Astrocyte (in vitro differentiated cells and primary cell): ENCODE measurements around the gene ZNRF1. TPM values are rescaled to one million over a fixed set of nuclear protein-coding genes. Genes with fewer than 3 reads are reported as not detected.

Experiments used
- DNase-seq: peaks from one replicate; pipeline ENCODE4 v3.0.0-alpha.2; 2010; ENCODE audit warnings: low read depth
- FAIRE-seq: peaks from 2 replicates; lab custom pipeline; 2011; peaks lifted over from hg19 to GRCh38; lab: Jason Lieb, UNC
- H2AFZ ChIP-seq: 2 replicates; pipeline ENCODE4 v1.6.0; 2012; ENCODE audit warnings: low read depth, low read length, inconsistent platforms
- H3K27ac ChIP-seq: 2 replicates; pipeline ENCODE4 v1.5.1; 2011; ENCODE audit warnings: low read depth, low read length, inconsistent platforms
- H3K27me3 ChIP-seq: 2 replicates; pipeline ENCODE4 v1.6.0; 2011; ENCODE audit warnings: low read length, inconsistent platforms; ENCODE audit not compliant: insufficient read depth
- H3K36me3 ChIP-seq: 2 replicates; pipeline ENCODE4 v1.5.1; 2011; ENCODE audit warnings: low read length, inconsistent platforms; ENCODE audit not compliant: insufficient read depth
- H3K4me1 ChIP-seq: 2 replicates; pipeline ENCODE4 v1.5.1; 2011; ENCODE audit warnings: low read length, inconsistent platforms; ENCODE audit not compliant: insufficient read depth
- H3K4me2 ChIP-seq: 2 replicates; pipeline ENCODE4 v1.6.0; 2012; ENCODE audit warnings: low read length, inconsistent platforms
- H3K4me3 ChIP-seq: 2 replicates; pipeline ENCODE4 v1.5.1; 2011; ENCODE audit warnings: low read depth, mild to moderate bottlenecking, low read length, inconsistent platforms; ENCODE audit not compliant: insufficient read depth
- H3K79me2 ChIP-seq: 2 replicates; pipeline ENCODE4 v1.6.0; 2012; ENCODE audit warnings: mild to moderate bottlenecking, low read length, inconsistent platforms; ENCODE audit not compliant: insufficient read depth
- H3K9ac ChIP-seq: 2 replicates; pipeline ENCODE4 v1.6.0; 2012; ENCODE audit warnings: mild to moderate bottlenecking, low read length, inconsistent platforms
- H3K9me3 ChIP-seq: 2 replicates; pipeline ENCODE4 v1.5.1; 2012; ENCODE audit warnings: low read depth, mild to moderate bottlenecking, low read length, inconsistent platforms; ENCODE audit not compliant: insufficient read depth
- H4K20me1 ChIP-seq: 2 replicates; pipeline ENCODE4 v1.6.0; 2012; ENCODE audit warnings: low read length, inconsistent platforms; ENCODE audit not compliant: insufficient read depth
- H3K27ac Mint-ChIP-seq: one replicate; pipeline ENCODE4 v1.8.0; 2021; ENCODE audit warnings: mild to moderate bottlenecking, mixed read lengths; ENCODE audit not compliant: unreplicated experiment
- H3K27me3 Mint-ChIP-seq: one replicate; pipeline ENCODE4 v1.8.0; 2021; ENCODE audit warnings: low read depth, mixed read lengths; ENCODE audit not compliant: unreplicated experiment
- H3K36me3 Mint-ChIP-seq: one replicate; pipeline ENCODE4 v1.8.0; 2021; ENCODE audit warnings: low read depth, mixed read lengths; ENCODE audit not compliant: unreplicated experiment
- H3K4me1 Mint-ChIP-seq: one replicate; pipeline ENCODE4 v1.8.0; 2021; ENCODE audit warnings: low read depth, mixed read lengths; ENCODE audit not compliant: unreplicated experiment
- H3K4me3 Mint-ChIP-seq: one replicate; pipeline ENCODE4 v1.8.0; 2021; ENCODE audit warnings: mild to moderate bottlenecking, moderate library complexity, mixed read lengths; ENCODE audit not compliant: unreplicated experiment
- H3K9me3 Mint-ChIP-seq: one replicate; pipeline ENCODE4 v1.8.0; 2021; ENCODE audit warnings: mild to moderate bottlenecking, mixed read lengths; ENCODE audit not compliant: unreplicated experiment
- CTCF ChIP-seq: IDR thresholded peaks from 2 replicates; pipeline ENCODE4 v1.5.1; 2011; ENCODE audit warnings: low read depth, mild to moderate bottlenecking, inconsistent platforms, low read length, moderate library complexity; ENCODE audit not compliant: insufficient read depth
- EZH2 ChIP-seq: IDR thresholded peaks from 2 replicates; pipeline ENCODE4 v1.6.1; 2012; ENCODE audit warnings: mild to moderate bottlenecking, low read length, inconsistent platforms; ENCODE audit not compliant: insufficient read depth
- total RNA-seq: library from RNA; stranded (reverse); gene quantifications from 2 replicates; pipeline ENCODE4 v1.2.1, GENCODE V29; 2021

ZNRF1 gene
- total RNA-seq, 1 donor from 2014 or later, result 21.9 TPM

- peaks cover 11% of the 10 kb centered on the region for H3K79me2 ChIP-seq
- DNase-seq (no peak), FAIRE-seq (no peak)
- H3K27ac ChIP-seq, result no peak overlapping the region
- no peaks in the 10 kb centered on the region for H3K36me3 ChIP-seq
- H3K4me3 ChIP-seq, result no peak overlapping the region
- H3K27me3 ChIP-seq, result no peaks in the 10 kb centered on the region
- Mint-ChIP-seq H3K4me1 (peaks cover 8% of the 10 kb centered on the region), H3K27ac (peak overlapping the region; percentile 69), H3K27me3 (no peaks in the 10 kb centered on the region), H3K4me3 (no peak overlapping the region), H3K36me3 (peaks cover 26% of the 10 kb centered on the region), H3K9me3 (peaks cover 4% of the 10 kb centered on the region)
- no peak overlapping the region for H3K4me2 ChIP-seq
- TF ChIP-seq CTCF (no peak), EZH2 (no peak)
- peaks cover 7% of the 10 kb centered on the region for H3K4me1 ChIP-seq
- no peaks in the 10 kb centered on the region for H3K9me3 ChIP-seq
- H2AFZ ChIP-seq, result no peak overlapping the region
- H3K9ac ChIP-seq, result no peak overlapping the region
- peaks cover 67% of the 10 kb centered on the region for H4K20me1 ChIP-seq
Observed at GRCh38 chr16:75102595-75102994, 103.8 kb downstream of the ZNRF1 start.

- Histone ChIP-seq H3K79me2 (peaks cover 11% of the 10 kb centered on the region), H3K27me3 (no peaks in the 10 kb centered on the region), H3K4me1 (peaks cover 15% of the 10 kb centered on the region), H3K9me3 (no peaks in the 10 kb centered on the region), H3K27ac (no peak overlapping the region), H3K4me3 (no peak overlapping the region), H3K9ac (no peak overlapping the region), H3K4me2 (no peak overlapping the region), H2AFZ (no peak overlapping the region), H4K20me1 (peaks cover 54% of the 10 kb centered on the region), H3K36me3 (no peaks in the 10 kb centered on the region)
- peaks cover 4% of the 10 kb centered on the region for H3K9me3 Mint-ChIP-seq
- no peak for FAIRE-seq
- peaks cover 26% of the 10 kb centered on the region for H3K36me3 Mint-ChIP-seq
- no peak for TF ChIP-seq EZH2
- TF ChIP-seq CTCF, result no peak
- no peak for DNase-seq
- no peak overlapping the region for H3K27ac Mint-ChIP-seq
- H3K27me3 Mint-ChIP-seq, result no peaks in the 10 kb centered on the region
- no peak overlapping the region for H3K4me3 Mint-ChIP-seq
- H3K4me1 Mint-ChIP-seq, result peaks cover 13% of the 10 kb centered on the region
Observed at GRCh38 chr16:75103994-75104393, 105.2 kb downstream of the ZNRF1 start.

- H3K36me3 ChIP-seq, result no peaks in the 10 kb centered on the region
- no peak overlapping the region for H3K4me3 ChIP-seq
- FAIRE-seq, result no peak
- peaks cover 19% of the 10 kb centered on the region for H3K4me1 ChIP-seq
- peaks cover 11% of the 10 kb centered on the region for H3K79me2 ChIP-seq
- H3K27ac ChIP-seq, result no peak overlapping the region
- Mint-ChIP-seq H3K36me3 (peaks cover 21% of the 10 kb centered on the region), H3K4me3 (no peak overlapping the region), H3K9me3 (peaks cover 4% of the 10 kb centered on the region), H3K27ac (no peak overlapping the region), H3K4me1 (peaks cover 18% of the 10 kb centered on the region), H3K27me3 (no peaks in the 10 kb centered on the region)
- no peak for DNase-seq
- H3K27me3 ChIP-seq, result no peaks in the 10 kb centered on the region
- TF ChIP-seq CTCF (no peak), EZH2 (no peak)
- no peak overlapping the region for H3K4me2 ChIP-seq
- H3K9me3 ChIP-seq, result no peaks in the 10 kb centered on the region
- H2AFZ ChIP-seq, result no peak overlapping the region
- no peak overlapping the region for H3K9ac ChIP-seq
- peaks cover 48% of the 10 kb centered on the region for H4K20me1 ChIP-seq
Observed at GRCh38 chr16:75104836-75105235, 106.0 kb downstream of the ZNRF1 start.
